ENCODE data around the gene CXCR6. TPM values are rescaled to one million over a fixed set of nuclear protein-coding genes. Genes with fewer than 3 reads are reported as not detected.

The CXCR6 gene
- total RNA-seq, 1 experiment from 2014 or later: not detected

DNA sequence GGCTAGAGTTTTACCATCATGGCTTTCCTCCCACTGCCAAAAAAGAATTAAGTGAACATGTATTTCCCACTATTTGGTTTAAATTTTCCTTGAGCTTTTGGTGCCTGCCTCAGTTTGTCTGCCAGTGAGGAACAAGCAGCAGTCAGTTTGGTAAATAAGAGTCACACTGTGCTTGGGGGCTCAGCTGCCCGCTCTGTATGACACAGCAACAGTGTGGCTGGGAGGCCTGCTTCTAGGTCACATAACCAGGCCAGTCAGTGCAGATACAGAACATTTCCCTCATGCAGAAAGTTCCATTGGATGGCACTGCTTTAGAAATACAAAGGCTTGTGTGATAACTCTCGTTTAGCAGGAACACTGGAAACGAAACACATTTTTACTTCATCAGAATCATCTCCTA is 26.7 kb downstream of the CXCR6 start (continued):
- TF ChIP-seq CDX4 (CRISPR knock-in tag; IDR thresholded peaks at IDR 0.05; ENCODE audit: borderline replicate concordance): no peak
- no peak for TF ChIP-seq NR2C2 (CRISPR knock-in tag; IDR thresholded peaks at IDR 0.05)
- TF ChIP-seq SMAD4 (CRISPR knock-in tag; IDR thresholded peaks at IDR 0.05): no peak
- TF ChIP-seq NFE2L1 (CRISPR knock-in tag; IDR thresholded peaks at IDR 0.05): no peak
- no peak for TF ChIP-seq KAT7 (CRISPR knock-in tag; IDR thresholded peaks at IDR 0.05; ENCODE audit: borderline replicate concordance)
- TF ChIP-seq, protein P1, sequence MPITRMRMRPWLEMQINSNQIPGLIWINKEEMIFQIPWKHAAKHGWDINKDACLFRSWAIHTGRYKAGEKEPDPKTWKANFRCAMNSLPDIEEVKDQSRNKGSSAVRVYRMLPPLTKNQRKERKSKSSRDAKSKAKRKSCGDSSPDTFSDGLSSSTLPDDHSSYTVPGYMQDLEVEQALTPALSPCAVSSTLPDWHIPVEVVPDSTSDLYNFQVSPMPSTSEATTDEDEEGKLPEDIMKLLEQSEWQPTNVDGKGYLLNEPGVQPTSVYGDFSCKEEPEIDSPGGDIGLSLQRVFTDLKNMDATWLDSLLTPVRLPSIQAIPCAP (CRISPR knock-in tag; IDR thresholded peaks at IDR 0.05): no peak
- TF ChIP-seq NR3C1 (CRISPR knock-in tag; conservative IDR thresholded peaks at IDR 0.05; ENCODE audit: low read depth): no peak

GRCh38 chr3:45972534-45973402 is 29.5 kb downstream of the CXCR6 start:
- Mint-ChIP-seq H3K27ac (no peak overlapping the region), H3K27me3 (ENCODE audit: low read depth) (no peaks in the 10 kb centered on the region), H3K36me3 (peaks cover 45% of the 10 kb centered on the region), H3K4me3 (no peak overlapping the region), H3K4me1 (no peaks in the 10 kb centered on the region), H3K9me3 (no peaks in the 10 kb centered on the region)
- TF ChIP-seq MAX (CRISPR knock-in tag; IDR thresholded peaks at IDR 0.05) (no peak), ESRRA (CRISPR knock-in tag; IDR thresholded peaks at IDR 0.05; ENCODE audit: borderline replicate concordance) (no peak), ZNF512 (CRISPR knock-in tag; IDR thresholded peaks at IDR 0.05; ENCODE audit: borderline replicate concordance) (no peak), FOXJ3 (CRISPR knock-in tag; IDR thresholded peaks at IDR 0.05; ENCODE audit: borderline replicate concordance) (no peak)
- TF ChIP-seq, protein P2, sequence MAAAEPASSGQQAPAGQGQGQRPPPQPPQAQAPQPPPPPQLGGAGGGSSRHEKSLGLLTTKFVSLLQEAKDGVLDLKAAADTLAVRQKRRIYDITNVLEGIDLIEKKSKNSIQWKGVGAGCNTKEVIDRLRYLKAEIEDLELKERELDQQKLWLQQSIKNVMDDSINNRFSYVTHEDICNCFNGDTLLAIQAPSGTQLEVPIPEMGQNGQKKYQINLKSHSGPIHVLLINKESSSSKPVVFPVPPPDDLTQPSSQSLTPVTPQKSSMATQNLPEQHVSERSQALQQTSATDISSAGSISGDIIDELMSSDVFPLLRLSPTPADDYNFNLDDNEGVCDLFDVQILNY (CRISPR knock-in tag; IDR thresholded peaks at IDR 0.05): no peak
- TF ChIP-seq, protein P3, sequence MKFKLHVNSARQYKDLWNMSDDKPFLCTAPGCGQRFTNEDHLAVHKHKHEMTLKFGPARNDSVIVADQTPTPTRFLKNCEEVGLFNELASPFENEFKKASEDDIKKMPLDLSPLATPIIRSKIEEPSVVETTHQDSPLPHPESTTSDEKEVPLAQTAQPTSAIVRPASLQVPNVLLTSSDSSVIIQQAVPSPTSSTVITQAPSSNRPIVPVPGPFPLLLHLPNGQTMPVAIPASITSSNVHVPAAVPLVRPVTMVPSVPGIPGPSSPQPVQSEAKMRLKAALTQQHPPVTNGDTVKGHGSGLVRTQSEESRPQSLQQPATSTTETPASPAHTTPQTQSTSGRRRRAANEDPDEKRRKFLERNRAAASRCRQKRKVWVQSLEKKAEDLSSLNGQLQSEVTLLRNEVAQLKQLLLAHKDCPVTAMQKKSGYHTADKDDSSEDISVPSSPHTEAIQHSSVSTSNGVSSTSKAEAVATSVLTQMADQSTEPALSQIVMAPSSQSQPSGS (CRISPR knock-in tag; IDR thresholded peaks at IDR 0.05; ENCODE audit: borderline replicate concordance, low read depth): no peak
- ChIA-PET POLR2A (no interaction called here), CTCF (interaction anchor here (1.8 kb wide), 1 partner anchor 106 kb away, joined by 5 read pairs; no protein-coding TSS in a partner anchor)
- ATAC-seq (no peak), DNase-seq (ENCODE audit: low spot score) (no peak)

DNA sequence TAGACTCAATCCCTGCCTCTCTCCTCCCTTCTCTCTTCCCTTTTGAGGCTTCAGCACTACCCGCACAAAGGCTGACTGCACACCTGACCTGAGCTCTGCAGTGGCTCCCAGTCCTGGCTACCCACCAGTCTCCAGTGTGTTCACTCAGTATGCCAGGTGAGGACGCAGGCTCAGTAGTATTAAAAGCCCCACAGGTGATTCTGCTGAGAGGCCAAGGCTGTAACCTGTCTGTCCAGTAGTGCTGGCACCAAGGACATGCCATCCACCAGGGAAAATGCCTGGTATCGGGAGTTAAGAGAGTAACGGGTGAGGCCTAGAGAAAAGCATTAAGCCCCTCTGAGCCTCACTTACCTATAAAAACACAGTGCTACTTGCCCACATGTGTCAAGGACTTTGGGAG is 31.4 kb downstream of the CXCR6 start:
- Mint-ChIP-seq H3K9me3 (no peaks in the 10 kb centered on the region), H3K4me3 (no peak overlapping the region), H3K4me1 (no peaks in the 10 kb centered on the region), H3K36me3 (peaks cover 48% of the 10 kb centered on the region), H3K27ac (no peak overlapping the region), H3K27me3 (ENCODE audit: low read depth) (no peaks in the 10 kb centered on the region)
- TF ChIP-seq PRDM15 (CRISPR knock-in tag; IDR thresholded peaks at IDR 0.05) (no peak), NFE2L1 (CRISPR knock-in tag; IDR thresholded peaks at IDR 0.05) (no peak)
- DNase-seq (ENCODE audit: low spot score) (no peak), ATAC-seq (no peak)
- ChIA-PET POLR2A (no interaction called here), CTCF (no interaction called here)

Measured in WTC11 (cell line).